Measurements from ENCODE around the gene UFC1. TPM values are rescaled to one million over a fixed set of nuclear protein-coding genes. Genes with fewer than 3 reads are reported as not detected.

UFC1 gene
- polyA plus RNA-seq, 1 donor (not counting 4 experiments of a cell fraction or from before 2014, with no cell fraction given), result 86.4 TPM

DNA sequence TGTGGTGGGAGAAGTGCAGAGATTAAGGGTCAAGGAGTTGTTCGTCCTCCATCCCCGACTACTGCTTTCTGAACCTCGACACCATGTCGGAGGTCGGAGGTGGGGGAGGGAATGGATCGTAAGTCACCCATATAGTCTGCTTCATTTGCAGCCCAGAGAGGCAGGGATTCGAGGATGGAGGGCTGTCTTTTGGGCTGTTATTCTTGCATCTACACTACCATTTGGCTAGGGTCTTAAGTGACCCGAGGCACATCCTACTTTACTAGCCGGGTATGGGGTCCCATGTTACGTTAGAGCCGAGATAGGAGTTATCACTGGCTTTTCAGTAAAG, 6.1 kb downstream of the UFC1 start:
- no peak for TF ChIP-seq EZH2 (IDR thresholded peaks at IDR 0.05; ENCODE audit: low read length)
- TF ChIP-seq, protein P1, sequence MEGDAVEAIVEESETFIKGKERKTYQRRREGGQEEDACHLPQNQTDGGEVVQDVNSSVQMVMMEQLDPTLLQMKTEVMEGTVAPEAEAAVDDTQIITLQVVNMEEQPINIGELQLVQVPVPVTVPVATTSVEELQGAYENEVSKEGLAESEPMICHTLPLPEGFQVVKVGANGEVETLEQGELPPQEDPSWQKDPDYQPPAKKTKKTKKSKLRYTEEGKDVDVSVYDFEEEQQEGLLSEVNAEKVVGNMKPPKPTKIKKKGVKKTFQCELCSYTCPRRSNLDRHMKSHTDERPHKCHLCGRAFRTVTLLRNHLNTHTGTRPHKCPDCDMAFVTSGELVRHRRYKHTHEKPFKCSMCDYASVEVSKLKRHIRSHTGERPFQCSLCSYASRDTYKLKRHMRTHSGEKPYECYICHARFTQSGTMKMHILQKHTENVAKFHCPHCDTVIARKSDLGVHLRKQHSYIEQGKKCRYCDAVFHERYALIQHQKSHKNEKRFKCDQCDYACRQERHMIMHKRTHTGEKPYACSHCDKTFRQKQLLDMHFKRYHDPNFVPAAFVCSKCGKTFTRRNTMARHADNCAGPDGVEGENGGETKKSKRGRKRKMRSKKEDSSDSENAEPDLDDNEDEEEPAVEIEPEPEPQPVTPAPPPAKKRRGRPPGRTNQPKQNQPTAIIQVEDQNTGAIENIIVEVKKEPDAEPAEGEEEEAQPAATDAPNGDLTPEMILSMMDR (optimal IDR thresholded peaks at IDR 0.05 in 1 of 3, IDR thresholded peaks at IDR 0.05 in 1 of 3, conservative IDR thresholded peaks at IDR 0.05 in 1 of 3; ENCODE audit: extremely low read depth in 1 of 3, insufficient read depth in 2 of 3, low read length in 3 of 3), result no peak
- peak overlapping the region; percentile 84 for H3K27ac ChIP-seq (ENCODE audit: control insufficient read depth, insufficient read depth, low read length)

DNA sequence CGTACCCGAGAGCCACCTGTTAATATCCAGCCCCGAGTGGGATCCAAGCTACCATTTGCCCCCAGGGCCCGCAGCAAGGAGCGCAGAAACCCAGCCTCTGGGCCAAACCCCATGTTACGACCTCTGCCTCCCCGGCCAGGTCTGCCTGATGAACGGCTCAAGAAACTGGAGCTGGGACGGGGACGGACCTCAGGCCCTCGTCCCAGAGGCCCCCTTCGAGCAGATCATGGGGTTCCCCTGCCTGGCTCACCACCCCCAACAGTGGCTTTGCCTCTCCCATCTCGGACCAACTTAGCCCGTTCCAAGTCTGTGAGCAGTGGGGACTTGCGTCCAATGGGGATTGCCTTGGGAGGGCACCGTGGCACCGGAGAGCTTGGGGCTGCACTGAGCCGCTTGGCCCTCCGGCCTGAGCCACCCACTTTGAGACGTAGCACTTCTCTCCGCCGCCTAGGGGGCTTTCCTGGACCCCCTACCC, 6.9 kb downstream of the UFC1 start:
- Histone ChIP-seq H3K79me2 (ENCODE audit: control insufficient read depth, insufficient read depth, low read length) (peaks cover 14% of the 10 kb centered on the region), H3K4me1 (ENCODE audit: control insufficient read depth, extremely low read depth, insufficient read depth, low read length) (peaks cover 26% of the 10 kb centered on the region), H3K4me3 (ENCODE audit: control insufficient read depth in 2 of 3, extremely low read depth in 1 of 3, insufficient read depth in 2 of 3, low read depth in 1 of 3, low read length in 3 of 3) (no peak overlapping the region), H3K9me1 (ENCODE audit: control insufficient read depth, extremely low read depth, insufficient read depth, low read length) (no peaks in the 10 kb centered on the region), H3K27ac (ENCODE audit: control insufficient read depth, insufficient read depth, low read length) (no peak overlapping the region), H3K4me2 (ENCODE audit: control insufficient read depth, extremely low read depth, insufficient read depth, low read depth, low read length) (no peak overlapping the region), H2AFZ (ENCODE audit: control insufficient read depth, low read length) (no peak overlapping the region), H4K20me1 (ENCODE audit: control insufficient read depth, extremely low read depth, insufficient read depth, low read length) (no peaks in the 10 kb centered on the region), H3K9ac (ENCODE audit: control insufficient read depth, extremely low read depth, insufficient read depth, low read length) (no peak overlapping the region), H3K27me3 (ENCODE audit: control insufficient read depth, extremely low read depth, insufficient read depth, low read length) (no peaks in the 10 kb centered on the region), H3K9me3 (ENCODE audit: control insufficient read depth, low read depth, low read length) (no peaks in the 10 kb centered on the region), H3K36me3 (ENCODE audit: control insufficient read depth in 2 of 2, extremely low read depth in 1 of 2, insufficient read depth in 2 of 2, low read length in 2 of 2) (peaks cover 9 to 33% of the 10 kb centered on the region in 2 experiments)
- FAIRE-seq, result no peak
- dilution Hi-C loops (cut with MboI; ENCODE audit: extremely low pct_ligation_motif_present, low sequenced_read_pairs), result no loop called here
- no peak for DNase-seq (ENCODE audit: low read depth, low spot score)
- TF ChIP-seq, protein P1 (optimal IDR thresholded peaks at IDR 0.05 in 1 of 3, IDR thresholded peaks at IDR 0.05 in 1 of 3, conservative IDR thresholded peaks at IDR 0.05 in 1 of 3; ENCODE audit: extremely low read depth in 1 of 3, insufficient read depth in 2 of 3, low read length in 3 of 3), result no peak
- TF ChIP-seq EZH2 (IDR thresholded peaks at IDR 0.05; ENCODE audit: low read length), result no peak

More for the DNA sequence above, 6.1 kb downstream of the UFC1 start:
- no peak for FAIRE-seq
- Histone ChIP-seq H3K4me3 (ENCODE audit: control insufficient read depth in 2 of 3, extremely low read depth in 1 of 3, insufficient read depth in 2 of 3, low read depth in 1 of 3, low read length in 3 of 3) (peak overlapping the region; percentile 73 to 89 (median 74)), H3K9ac (ENCODE audit: control insufficient read depth, extremely low read depth, insufficient read depth, low read length) (peak overlapping the region; percentile 91), H3K9me3 (ENCODE audit: control insufficient read depth, low read depth, low read length) (no peaks in the 10 kb centered on the region), H4K20me1 (ENCODE audit: control insufficient read depth, extremely low read depth, insufficient read depth, low read length) (no peaks in the 10 kb centered on the region), H3K4me1 (ENCODE audit: control insufficient read depth, extremely low read depth, insufficient read depth, low read length) (peaks cover 22% of the 10 kb centered on the region), H3K79me2 (ENCODE audit: control insufficient read depth, insufficient read depth, low read length) (peaks cover 15% of the 10 kb centered on the region), H3K36me3 (ENCODE audit: control insufficient read depth in 2 of 2, extremely low read depth in 1 of 2, insufficient read depth in 2 of 2, low read length in 2 of 2) (peaks cover 9 to 33% of the 10 kb centered on the region in 2 experiments), H3K27me3 (ENCODE audit: control insufficient read depth, extremely low read depth, insufficient read depth, low read length) (no peaks in the 10 kb centered on the region), H2AFZ (ENCODE audit: control insufficient read depth, low read length) (peak overlapping the region; percentile 29), H3K4me2 (ENCODE audit: control insufficient read depth, extremely low read depth, insufficient read depth, low read depth, low read length) (peak overlapping the region; percentile 92), H3K9me1 (ENCODE audit: control insufficient read depth, extremely low read depth, insufficient read depth, low read length) (no peaks in the 10 kb centered on the region)
- DNase-seq (ENCODE audit: low read depth, low spot score), result no peak
- dilution Hi-C loops (cut with MboI; ENCODE audit: extremely low pct_ligation_motif_present, low sequenced_read_pairs), result no loop called here

Data from keratinocyte (primary cell).